Measurements from ENCODE around the gene KIAA1549.

Gene KIAA1549

GRCh38 chr7:138875794-138876193, 105.4 kb downstream of the KIAA1549 start:
- Histone ChIP-seq H3K9me3 (ENCODE audit: control insufficient read depth, low read length) (no peaks in the 10 kb centered on the region), H3K4me3 (ENCODE audit: insufficient read depth, low read depth, low read length) (no peak overlapping the region), H3K36me3 (ENCODE audit: control insufficient read depth, insufficient read depth, low read length) (peaks cover 15% of the 10 kb centered on the region), H3K27me3 (ENCODE audit: control insufficient read depth, insufficient read depth, low read length, poor library complexity, severe bottlenecking) (no peaks in the 10 kb centered on the region), H3K4me1 (ENCODE audit: control insufficient read depth, insufficient read depth, low read length) (peaks cover 11% of the 10 kb centered on the region), H3K27ac (ENCODE audit: insufficient read depth, low read depth, low read length, poor library complexity, severe bottlenecking) (no peak overlapping the region)
- WGBS, 2 experiments, result 94 to 96% methylated on average over 9 of the region's 9 CpGs

- Histone ChIP-seq H3K36me3 (ENCODE audit: control insufficient read depth, insufficient read depth, low read length) (peaks cover 22% of the 10 kb centered on the region), H3K4me3 (ENCODE audit: insufficient read depth, low read depth, low read length) (no peak overlapping the region), H3K4me1 (ENCODE audit: control insufficient read depth, insufficient read depth, low read length) (peaks cover 11% of the 10 kb centered on the region), H3K9me3 (ENCODE audit: control insufficient read depth, low read length) (no peaks in the 10 kb centered on the region), H3K27ac (ENCODE audit: insufficient read depth, low read depth, low read length, poor library complexity, severe bottlenecking) (no peak overlapping the region), H3K27me3 (ENCODE audit: control insufficient read depth, insufficient read depth, low read length, poor library complexity, severe bottlenecking) (no peaks in the 10 kb centered on the region)
- WGBS, 2 experiments, result 84 to 92% methylated on average over 5 of the region's 5 CpGs
These were observed 107.8 kb downstream of the KIAA1549 start for GRCh38 chr7:138873220-138873892.

GRCh38 chr7:138872576-138872975, 108.6 kb downstream of the KIAA1549 start:
- peaks cover 27% of the 10 kb centered on the region for H3K36me3 ChIP-seq (ENCODE audit: control insufficient read depth, insufficient read depth, low read length)
- no peaks in the 10 kb centered on the region for H3K9me3 ChIP-seq (ENCODE audit: control insufficient read depth, low read length)
- no peak overlapping the region for H3K4me3 ChIP-seq (ENCODE audit: insufficient read depth, low read depth, low read length)
- H3K4me1 ChIP-seq (ENCODE audit: control insufficient read depth, insufficient read depth, low read length), result peaks cover 11% of the 10 kb centered on the region
- H3K27ac ChIP-seq (ENCODE audit: insufficient read depth, low read depth, low read length, poor library complexity, severe bottlenecking), result no peak overlapping the region
- no peaks in the 10 kb centered on the region for H3K27me3 ChIP-seq (ENCODE audit: control insufficient read depth, insufficient read depth, low read length, poor library complexity, severe bottlenecking)
- WGBS, 2 experiments, result 84 to 92% methylated on average over 4 of the region's 4 CpGs

GRCh38 chr7:138871814-138872090, 109.4 kb downstream of the KIAA1549 start:
- no peaks in the 10 kb centered on the region for H3K27me3 ChIP-seq (ENCODE audit: control insufficient read depth, insufficient read depth, low read length, poor library complexity, severe bottlenecking)
- no peaks in the 10 kb centered on the region for H3K9me3 ChIP-seq (ENCODE audit: control insufficient read depth, low read length)
- H3K36me3 ChIP-seq (ENCODE audit: control insufficient read depth, insufficient read depth, low read length), result peaks cover 29% of the 10 kb centered on the region
- H3K4me1 ChIP-seq (ENCODE audit: control insufficient read depth, insufficient read depth, low read length), result peaks cover 11% of the 10 kb centered on the region
- no peak overlapping the region for H3K27ac ChIP-seq (ENCODE audit: insufficient read depth, low read depth, low read length, poor library complexity, severe bottlenecking)
- 94 to 97% methylated on average over 4 to 5 of the region's 5 CpGs for WGBS, 2 experiments
- no peak overlapping the region for H3K4me3 ChIP-seq (ENCODE audit: insufficient read depth, low read depth, low read length)

- no peaks in the 10 kb centered on the region for H3K27me3 ChIP-seq (ENCODE audit: control insufficient read depth, insufficient read depth, low read length, poor library complexity, severe bottlenecking)
- peaks cover 11% of the 10 kb centered on the region for H3K4me1 ChIP-seq (ENCODE audit: control insufficient read depth, insufficient read depth, low read length)
- H3K36me3 ChIP-seq (ENCODE audit: control insufficient read depth, insufficient read depth, low read length), result peaks cover 25% of the 10 kb centered on the region
- 94% methylated on average over 20 to 21 of the region's 21 CpGs for WGBS, 2 experiments
- no peaks in the 10 kb centered on the region for H3K9me3 ChIP-seq (ENCODE audit: control insufficient read depth, low read length)
- no peak overlapping the region for H3K27ac ChIP-seq (ENCODE audit: insufficient read depth, low read depth, low read length, poor library complexity, severe bottlenecking)
- H3K4me3 ChIP-seq (ENCODE audit: insufficient read depth, low read depth, low read length), result no peak overlapping the region
These were observed 110.0 kb downstream of the KIAA1549 start for GRCh38 chr7:138871065-138871813.

- Histone ChIP-seq H3K36me3 (ENCODE audit: control insufficient read depth, insufficient read depth, low read length) (peaks cover 29% of the 10 kb centered on the region), H3K27ac (ENCODE audit: insufficient read depth, low read depth, low read length, poor library complexity, severe bottlenecking) (no peak overlapping the region), H3K4me3 (ENCODE audit: insufficient read depth, low read depth, low read length) (no peak overlapping the region), H3K27me3 (ENCODE audit: control insufficient read depth, insufficient read depth, low read length, poor library complexity, severe bottlenecking) (no peaks in the 10 kb centered on the region), H3K4me1 (ENCODE audit: control insufficient read depth, insufficient read depth, low read length) (peaks cover 11% of the 10 kb centered on the region), H3K9me3 (ENCODE audit: control insufficient read depth, low read length) (no peaks in the 10 kb centered on the region)
- 96 to 97% methylated on average over 30 of the region's 30 CpGs for WGBS, 2 experiments
These were observed 111.8 kb downstream of the KIAA1549 start for GRCh38 chr7:138869353-138869752.

GRCh38 chr7:138868711-138869110, 112.5 kb downstream of the KIAA1549 start:
- peaks cover 11% of the 10 kb centered on the region for H3K4me1 ChIP-seq (ENCODE audit: control insufficient read depth, insufficient read depth, low read length)
- H3K9me3 ChIP-seq (ENCODE audit: control insufficient read depth, low read length), result no peaks in the 10 kb centered on the region
- H3K4me3 ChIP-seq (ENCODE audit: insufficient read depth, low read depth, low read length), result no peak overlapping the region
- H3K36me3 ChIP-seq (ENCODE audit: control insufficient read depth, insufficient read depth, low read length), result peaks cover 33% of the 10 kb centered on the region
- H3K27ac ChIP-seq (ENCODE audit: insufficient read depth, low read depth, low read length, poor library complexity, severe bottlenecking), result no peak overlapping the region
- H3K27me3 ChIP-seq (ENCODE audit: control insufficient read depth, insufficient read depth, low read length, poor library complexity, severe bottlenecking), result no peaks in the 10 kb centered on the region
- 93 to 94% methylated on average over 14 of the region's 14 CpGs for WGBS, 2 experiments

- no peak overlapping the region for H3K27ac ChIP-seq (ENCODE audit: insufficient read depth, low read depth, low read length, poor library complexity, severe bottlenecking)
- 96 to 97% methylated on average over 19 of the region's 19 CpGs for WGBS, 2 experiments
- peaks cover 33% of the 10 kb centered on the region for H3K36me3 ChIP-seq (ENCODE audit: control insufficient read depth, insufficient read depth, low read length)
- no peak overlapping the region for H3K4me3 ChIP-seq (ENCODE audit: insufficient read depth, low read depth, low read length)
- no peaks in the 10 kb centered on the region for H3K9me3 ChIP-seq (ENCODE audit: control insufficient read depth, low read length)
- peaks cover 1% of the 10 kb centered on the region for H3K4me1 ChIP-seq (ENCODE audit: control insufficient read depth, insufficient read depth, low read length)
- H3K27me3 ChIP-seq (ENCODE audit: control insufficient read depth, insufficient read depth, low read length, poor library complexity, severe bottlenecking), result no peaks in the 10 kb centered on the region
These were observed 113.4 kb downstream of the KIAA1549 start for GRCh38 chr7:138867744-138868143.

GRCh38 chr7:138866353-138866752, 114.8 kb downstream of the KIAA1549 start:
- no peaks in the 10 kb centered on the region for H3K27me3 ChIP-seq (ENCODE audit: control insufficient read depth, insufficient read depth, low read length, poor library complexity, severe bottlenecking)
- no peaks in the 10 kb centered on the region for H3K4me1 ChIP-seq (ENCODE audit: control insufficient read depth, insufficient read depth, low read length)
- no peak overlapping the region for H3K27ac ChIP-seq (ENCODE audit: insufficient read depth, low read depth, low read length, poor library complexity, severe bottlenecking)
- H3K9me3 ChIP-seq (ENCODE audit: control insufficient read depth, low read length), result no peaks in the 10 kb centered on the region
- WGBS, 2 experiments, result 93 to 95% methylated on average over 8 to 9 of the region's 9 CpGs
- H3K4me3 ChIP-seq (ENCODE audit: insufficient read depth, low read depth, low read length), result no peak overlapping the region
- H3K36me3 ChIP-seq (ENCODE audit: control insufficient read depth, insufficient read depth, low read length), result peaks cover 35% of the 10 kb centered on the region

- 91 to 95% methylated on average over 4 of the region's 4 CpGs for WGBS, 2 experiments
- Histone ChIP-seq H3K27me3 (ENCODE audit: control insufficient read depth, insufficient read depth, low read length, poor library complexity, severe bottlenecking) (no peaks in the 10 kb centered on the region), H3K36me3 (ENCODE audit: control insufficient read depth, insufficient read depth, low read length) (peaks cover 38% of the 10 kb centered on the region), H3K27ac (ENCODE audit: insufficient read depth, low read depth, low read length, poor library complexity, severe bottlenecking) (no peak overlapping the region), H3K9me3 (ENCODE audit: control insufficient read depth, low read length) (no peaks in the 10 kb centered on the region), H3K4me1 (ENCODE audit: control insufficient read depth, insufficient read depth, low read length) (no peaks in the 10 kb centered on the region), H3K4me3 (ENCODE audit: insufficient read depth, low read depth, low read length) (no peak overlapping the region)
These were observed 115.3 kb downstream of the KIAA1549 start for GRCh38 chr7:138865843-138866242.
